Activated CD8-positive, alpha-beta memory T cell treated with anti-CD3 and anti-CD28 coated beads, Interleukin-2, amount 50 U/mL, for 1 hour (primary cell): Measurements from ENCODE around the gene CHST3.
"Not testable (repeated sequence)": the region's sequence is repeated elsewhere in the genome, so short reads cannot be mapped to it uniquely, and the experiment has no call there.

Experiments
- DNase-seq: peaks from one replicate; pipeline ENCODE4 v3.0.0-alpha.2; 2020; ENCODE audit errors: extremely low read depth

The CHST3 gene

GRCh38 chr10:71950683-71951082 is 13.5 kb upstream of the CHST3 start:
- no peak for DNase-seq

DNA sequence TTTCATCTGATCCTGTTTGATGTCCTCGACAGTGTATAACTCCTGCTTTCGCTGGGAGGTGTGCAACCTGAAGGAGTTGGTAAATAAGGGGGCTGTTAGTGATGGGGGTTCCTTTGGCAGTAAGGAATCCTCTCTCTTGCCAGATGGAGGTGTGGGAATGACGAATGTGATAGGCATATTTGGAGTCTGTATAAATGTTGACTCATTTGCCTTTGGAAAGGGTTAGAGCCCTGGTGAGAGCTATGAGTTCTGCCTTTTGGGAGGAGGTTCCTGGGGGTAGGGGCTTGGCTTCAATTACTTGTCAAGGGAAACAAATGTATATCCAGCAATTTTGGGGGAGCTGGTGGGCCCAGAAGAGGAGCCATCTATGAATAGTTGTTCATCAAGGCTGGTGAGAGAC is 11.4 kb upstream of the CHST3 start:
- no peak for DNase-seq

DNA sequence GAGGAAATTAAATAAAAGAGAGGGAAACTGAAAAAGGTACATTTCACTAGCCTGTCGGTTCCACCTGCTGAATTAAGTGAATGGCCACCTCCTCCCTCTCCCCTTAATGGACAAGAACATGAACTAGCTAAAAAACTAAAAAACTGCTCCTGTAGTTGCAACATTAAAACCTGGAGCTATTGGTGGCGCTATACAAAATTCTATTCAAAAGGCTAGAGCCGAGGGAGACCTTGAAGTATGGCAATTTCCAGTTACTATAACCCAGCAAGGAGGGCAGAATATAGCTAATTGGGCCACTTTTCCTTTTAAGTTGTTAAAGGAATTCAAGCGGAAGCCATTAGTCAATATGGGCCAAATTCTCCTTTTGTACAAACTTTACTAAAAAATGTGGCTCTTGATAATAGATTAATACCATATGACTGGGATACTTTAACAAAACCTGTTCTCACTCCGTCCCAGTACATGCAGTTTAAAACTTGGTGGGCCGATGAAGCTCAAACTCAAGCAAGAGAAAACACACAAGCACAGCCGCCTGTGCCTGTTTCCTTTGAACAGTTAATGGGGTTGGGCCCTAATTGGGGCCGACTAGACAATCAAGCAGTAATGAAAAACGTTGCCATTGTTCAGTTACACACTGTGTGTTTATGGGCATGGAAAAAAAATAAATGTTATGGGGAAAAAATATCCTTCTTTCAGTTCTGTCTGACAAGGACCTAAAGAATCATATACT is 6.5 kb upstream of the CHST3 start:
- no peak for DNase-seq

GRCh38 chr10:71959526-71959925 is 4.7 kb upstream of the CHST3 start:
- DNase-seq = no peak

DNA sequence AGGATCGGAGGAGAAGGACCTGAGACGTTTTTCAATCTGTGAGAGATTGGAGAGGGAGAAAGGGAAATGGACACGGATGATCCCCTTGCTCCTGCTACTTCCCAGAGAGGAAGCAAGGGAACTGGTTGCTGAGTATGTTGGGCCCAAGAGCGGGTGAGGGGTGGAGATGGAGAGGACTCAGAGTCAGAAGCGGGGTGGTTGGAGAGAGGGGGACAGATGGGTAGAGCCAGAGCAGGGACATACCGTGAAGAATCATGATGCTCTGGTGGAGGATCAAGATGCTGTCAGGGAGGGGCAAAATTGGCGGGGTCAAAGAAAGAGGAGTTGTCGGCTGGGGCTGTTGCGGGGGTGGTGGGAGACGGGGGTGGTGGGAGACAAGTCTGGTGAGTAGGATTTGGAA is 2.4 kb upstream of the CHST3 start:
- no peak for DNase-seq

DNA sequence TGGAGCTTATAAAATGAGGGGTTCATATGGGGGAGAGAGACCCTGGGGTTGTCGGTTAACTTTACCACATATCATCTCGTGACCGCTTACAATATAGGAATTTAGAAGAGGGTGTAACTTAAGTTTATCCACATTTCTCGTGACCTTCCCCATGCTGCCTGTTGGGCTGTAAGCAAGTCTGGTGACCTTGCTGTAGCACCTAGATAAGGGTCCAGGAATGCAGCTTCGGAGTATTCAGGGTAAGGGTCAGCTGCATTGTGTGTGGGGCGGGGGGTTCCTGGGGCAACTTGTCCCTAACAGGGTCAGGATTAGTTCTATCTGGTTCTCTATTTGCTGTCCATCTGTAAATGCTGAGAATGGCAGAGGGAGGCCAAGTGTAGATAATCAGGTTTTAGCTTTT is 1.3 kb upstream of the CHST3 start:
- no peak for DNase-seq

DNA sequence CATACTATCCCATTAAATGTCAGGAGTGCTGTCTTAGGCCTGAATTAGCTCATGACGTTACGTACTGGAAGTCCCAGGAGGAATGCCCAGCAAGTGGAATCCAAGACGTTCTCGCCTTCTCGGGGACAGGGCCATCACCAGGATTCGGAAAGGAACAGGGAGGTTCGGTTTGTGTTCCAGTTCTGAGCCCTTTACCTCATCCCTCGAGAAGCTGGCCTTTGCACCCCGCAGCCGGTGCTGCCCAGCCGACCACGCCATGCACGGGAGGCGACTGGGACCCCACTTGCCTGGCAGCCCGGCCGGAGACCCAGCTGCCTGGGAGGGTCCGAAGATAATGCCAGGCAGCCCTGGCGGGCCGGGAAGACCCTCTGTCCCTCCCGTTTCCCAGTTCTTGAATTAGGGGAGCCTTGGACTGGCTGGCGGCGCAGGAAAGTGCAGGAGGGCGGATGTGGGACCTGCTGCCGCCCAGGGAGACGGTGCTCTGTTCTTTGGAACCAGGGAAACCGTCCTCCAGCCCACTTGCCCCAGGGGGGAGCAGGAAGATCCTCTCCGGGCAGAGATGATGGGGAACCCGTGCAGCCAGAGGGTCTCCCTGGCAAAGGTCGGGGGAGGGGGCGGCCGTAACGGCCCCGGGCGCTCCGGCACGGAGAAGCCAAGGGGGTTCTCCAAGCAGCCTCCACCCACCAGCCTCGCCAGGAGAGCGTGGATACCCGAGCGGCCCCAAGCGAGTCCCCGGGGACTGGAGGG is 671 bp upstream of the CHST3 start:
- DNase-seq = no peak

GRCh38 chr10:71964743-71965515 is 734 bp downstream of the CHST3 start:
- DNase-seq = no peak

DNA sequence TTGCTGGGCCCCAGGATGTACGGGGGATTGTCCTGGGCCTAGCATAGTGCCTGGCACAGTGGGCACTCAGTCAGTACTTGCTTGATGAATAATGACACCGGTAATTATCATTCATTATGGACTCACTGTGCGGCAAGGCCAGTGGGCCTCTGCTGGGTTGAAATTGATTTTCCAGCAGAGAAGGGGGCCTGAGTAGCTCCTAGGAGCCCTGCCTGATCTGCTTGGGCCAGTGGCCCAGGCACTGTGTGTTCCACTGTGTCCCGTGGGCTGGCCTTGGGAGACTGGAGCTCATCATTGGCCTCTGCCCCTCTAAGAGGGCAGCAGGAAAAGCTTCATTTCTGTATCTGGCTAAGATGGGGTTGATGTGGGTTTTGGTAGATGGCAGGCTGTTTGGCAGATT is 1.4 kb downstream of the CHST3 start:
- no peak for DNase-seq

DNA sequence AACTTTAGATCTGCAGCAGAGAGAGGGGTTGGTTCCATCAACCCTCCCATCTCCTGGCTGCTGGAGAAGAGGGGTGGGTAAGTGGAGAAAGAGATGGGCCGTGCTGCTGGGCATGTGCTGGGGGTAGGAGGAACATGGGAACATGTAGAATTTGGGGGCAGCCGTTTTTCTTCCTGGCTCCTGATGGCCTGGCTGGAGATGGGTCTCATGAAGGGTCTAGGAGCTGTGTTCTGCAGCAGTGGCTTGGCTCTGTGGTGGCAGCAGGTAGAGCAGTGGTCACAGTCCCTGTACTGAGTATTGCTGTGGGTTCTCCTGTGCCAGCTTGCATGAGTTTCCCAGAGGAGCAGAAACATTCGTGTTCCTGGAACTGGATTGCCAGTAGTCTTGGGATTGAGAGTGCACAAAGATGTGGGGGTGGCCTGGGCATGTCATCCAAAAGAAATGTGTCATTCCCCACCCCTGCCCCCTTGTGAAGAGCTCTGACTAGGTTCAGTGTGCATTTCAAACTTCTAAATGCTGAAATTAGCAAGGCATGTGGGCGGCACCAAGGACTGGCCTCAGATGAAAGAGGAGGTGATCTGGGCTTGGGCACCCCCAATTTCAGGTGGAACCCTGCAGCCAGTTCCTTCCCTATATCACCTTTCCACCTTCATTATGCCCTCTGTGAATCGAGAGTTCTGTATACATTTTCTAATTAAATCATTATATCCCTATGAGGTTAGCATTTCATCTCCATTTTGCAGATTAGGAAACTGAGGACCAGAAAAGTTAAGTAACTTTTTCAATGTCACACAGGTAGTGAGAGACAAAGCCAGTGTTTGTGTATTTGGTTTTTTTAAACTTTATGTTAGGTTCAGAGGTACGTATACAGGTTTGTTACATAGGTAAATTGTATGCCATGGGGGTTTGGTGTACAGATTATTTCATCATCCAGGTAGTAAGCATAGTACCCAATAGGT is 2.1 kb downstream of the CHST3 start:
- no peak for DNase-seq

GRCh38 chr10:71967958-71968357 is 3.8 kb downstream of the CHST3 start:
- DNase-seq = not testable (repeated sequence)

GRCh38 chr10:71968553-71969474 is 4.6 kb downstream of the CHST3 start:
- DNase-seq = no peak

GRCh38 chr10:71969929-71970328 is 5.7 kb downstream of the CHST3 start:
- no peak for DNase-seq

DNA sequence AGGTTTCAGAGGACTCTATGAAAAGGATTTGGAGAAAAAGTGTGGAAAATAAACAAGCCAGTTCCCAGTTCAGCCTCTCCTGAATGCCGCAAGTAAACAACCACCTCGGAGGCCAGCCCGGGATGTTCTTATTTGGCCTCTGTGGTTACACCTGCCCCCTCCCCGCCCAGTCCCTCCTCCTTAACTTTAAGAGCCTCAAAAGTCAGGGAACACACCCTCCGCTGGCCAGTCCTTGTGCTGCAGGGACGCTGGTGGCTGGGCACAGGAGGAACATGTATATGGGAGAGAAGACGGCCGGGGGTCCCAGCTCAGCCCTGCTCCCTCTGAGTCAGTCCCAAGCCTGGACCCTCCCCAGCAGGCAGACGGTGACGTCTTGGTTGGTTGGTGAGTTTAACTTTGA is 6.1 kb downstream of the CHST3 start:
- no peak for DNase-seq

DNA sequence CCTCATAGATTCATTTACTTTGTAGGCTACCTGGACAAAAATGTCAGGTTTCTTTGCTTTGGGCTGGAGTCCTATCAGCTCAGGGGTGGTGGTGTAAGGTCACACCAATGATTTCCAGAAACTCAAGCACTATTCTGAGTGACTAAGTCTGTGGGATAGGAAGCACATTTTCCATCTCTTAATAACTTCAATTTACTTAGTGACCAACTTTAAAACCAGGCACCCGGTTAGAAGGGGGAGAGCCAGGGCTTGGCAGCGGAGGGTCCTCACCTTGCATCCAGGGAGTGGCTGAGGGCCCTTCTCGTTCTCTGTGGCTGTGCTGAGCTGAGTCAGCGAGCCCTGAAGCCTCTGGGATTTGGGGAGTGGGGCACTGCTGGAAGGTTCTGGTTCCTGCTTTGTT is 6.7 kb downstream of the CHST3 start:
- no peak for DNase-seq

GRCh38 chr10:71971311-71971731 is 7.1 kb downstream of the CHST3 start:
- no peak for DNase-seq

DNA sequence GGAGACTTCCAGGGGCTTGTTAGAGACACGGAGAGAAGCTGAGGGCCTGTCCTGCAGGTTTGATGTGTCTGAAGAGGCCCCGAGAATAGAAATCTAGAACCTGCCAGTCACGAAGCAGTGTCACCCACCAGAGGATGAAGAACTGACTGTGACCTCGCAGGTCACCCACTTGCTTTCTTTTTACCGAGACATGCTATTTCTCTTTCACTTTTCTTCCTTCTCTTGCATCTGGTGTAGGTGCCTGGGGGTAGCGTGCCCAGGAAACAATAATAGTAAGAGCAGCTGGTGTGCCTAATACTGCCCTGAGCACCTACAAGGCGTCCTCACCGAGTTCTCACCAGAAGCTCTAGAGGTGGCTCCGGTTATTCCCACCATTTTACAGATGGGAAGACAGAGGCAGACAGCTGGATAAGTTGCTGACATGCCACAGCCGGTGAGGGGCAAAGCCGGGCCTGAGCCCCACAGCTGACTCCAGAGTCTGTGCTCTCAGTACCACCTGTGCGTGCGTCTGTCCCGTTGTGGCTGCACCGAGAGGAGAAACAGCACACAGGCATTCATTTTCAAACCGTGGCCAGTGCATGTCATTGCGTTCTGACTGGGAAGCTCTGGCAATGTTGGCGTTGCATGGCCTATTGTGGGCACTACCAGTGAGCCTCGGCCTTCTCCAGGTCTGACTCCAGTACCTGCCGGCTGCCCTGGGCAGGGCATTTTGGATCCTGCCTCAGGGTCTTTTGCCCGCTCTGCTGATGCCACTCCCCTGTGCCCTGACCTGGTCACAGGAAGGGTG is 7.8 kb downstream of the CHST3 start:
- no peak for DNase-seq

DNA sequence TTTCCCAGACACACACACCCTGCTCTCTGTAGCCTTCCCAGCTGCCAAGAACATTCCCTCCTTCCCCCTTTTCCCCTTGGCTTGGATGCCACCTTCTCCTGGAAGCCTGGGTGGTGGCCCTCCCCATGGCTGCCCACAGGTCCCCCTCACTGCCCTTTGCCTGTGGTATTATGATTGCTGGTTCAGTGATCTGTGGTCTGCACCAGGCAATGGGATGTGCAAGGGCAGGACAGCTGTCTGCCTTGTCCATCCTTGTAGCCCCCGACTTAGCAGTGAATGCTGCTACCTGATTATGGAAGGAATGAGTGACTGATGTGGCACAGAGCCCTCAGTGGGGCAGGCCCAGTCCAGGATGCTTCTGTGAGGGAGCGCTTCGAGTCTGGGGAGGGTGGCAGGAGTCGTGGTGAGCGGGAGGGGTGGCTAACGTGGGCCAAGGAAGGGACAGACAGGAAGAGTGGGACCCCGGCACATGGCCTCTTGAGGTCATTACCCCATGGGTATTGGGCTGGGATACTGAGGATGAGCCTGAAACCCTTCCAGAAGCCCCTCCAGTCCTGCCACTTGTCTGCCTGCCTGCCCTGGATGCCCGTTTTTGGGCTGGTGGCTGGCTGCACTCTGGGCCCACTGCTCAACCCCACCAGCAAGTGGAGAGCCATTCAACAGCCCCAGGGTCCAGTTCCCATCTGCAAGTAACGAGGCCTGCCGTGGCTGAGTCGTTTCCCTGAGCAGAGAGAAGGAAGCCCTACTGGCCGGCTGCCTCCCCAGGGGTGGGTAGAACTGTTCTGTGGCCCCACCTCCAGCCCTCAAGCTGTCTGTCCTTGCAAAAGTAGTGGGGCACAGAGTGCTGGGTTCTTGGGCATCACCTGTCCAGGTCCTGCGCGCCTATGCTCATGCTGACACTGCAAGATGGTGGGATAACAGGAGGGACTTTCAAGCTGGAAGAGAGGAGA is 8.8 kb downstream of the CHST3 start:
- no peak for DNase-seq
